Measurements from ENCODE around the gene HOMER1. TPM values are rescaled to one million over a fixed set of nuclear protein-coding genes. Genes with fewer than 3 reads are reported as not detected.
A peak's percentile ranks its signal among the peaks of the same experiment; 100 is the strongest.

HOMER1 gene
- total RNA-seq, 1 experiment from 2014 or later, result 17.2 TPM

GRCh38 chr5:79333852-79334557 is 179.9 kb downstream of the HOMER1 start:
- no peak for TF ChIP-seq CTCF (IDR thresholded peaks at IDR 0.05; ENCODE audit: unreplicated experiment)
- DNase-seq (ENCODE audit: unreplicated experiment), result no peak
- Mint-ChIP-seq H3K27me3 (ENCODE audit: insufficient read depth, unreplicated experiment) (no peaks in the 10 kb centered on the region), H3K9me3 (ENCODE audit: unreplicated experiment) (peaks cover 7% of the 10 kb centered on the region), H3K27ac (ENCODE audit: low read depth, unreplicated experiment) (no peak overlapping the region), H3K36me3 (ENCODE audit: insufficient read depth, unreplicated experiment) (peaks cover 18% of the 10 kb centered on the region), H3K4me3 (ENCODE audit: unreplicated experiment) (no peak overlapping the region), H3K4me1 (ENCODE audit: insufficient read depth, unreplicated experiment) (no peaks in the 10 kb centered on the region)
- no TSS peak for BruUV-seq (replicated peaks)
- CTCF ChIA-PET, result interaction anchor here (0.9 kb wide), 1 partner anchor 201 kb away, joined by 3 read pairs; no protein-coding TSS in a partner anchor
- intact Hi-C loops (cut with micrococcal nuclease), result no loop called here
- POLR2A ChIA-PET, result no interaction called here

- TF ChIP-seq CTCF (IDR thresholded peaks at IDR 0.05; ENCODE audit: unreplicated experiment), result no peak
- BruUV-seq (replicated peaks), result no TSS peak
- ChIA-PET POLR2A (interaction anchor here (0.6 kb wide), 1 partner anchor 521 kb away, joined by 3 read pairs; no protein-coding TSS in a partner anchor), CTCF (interaction anchor here (0.6 kb wide), 1 partner anchor 1467 kb away, joined by 3 read pairs; no protein-coding TSS in a partner anchor)
- Mint-ChIP-seq H3K27ac (ENCODE audit: low read depth, unreplicated experiment) (no peak overlapping the region), H3K27me3 (ENCODE audit: insufficient read depth, unreplicated experiment) (no peaks in the 10 kb centered on the region), H3K4me1 (ENCODE audit: insufficient read depth, unreplicated experiment) (no peaks in the 10 kb centered on the region), H3K9me3 (ENCODE audit: unreplicated experiment) (no peaks in the 10 kb centered on the region), H3K4me3 (ENCODE audit: unreplicated experiment) (no peak overlapping the region), H3K36me3 (ENCODE audit: insufficient read depth, unreplicated experiment) (peaks cover 20% of the 10 kb centered on the region)
- intact Hi-C loops (cut with micrococcal nuclease), result no loop called here
- DNase-seq (ENCODE audit: unreplicated experiment), result peak; percentile 8
These were observed 183.9 kb downstream of the HOMER1 start for GRCh38 chr5:79330071-79330470.

GRCh38 chr5:79329453-79329852 is 184.5 kb downstream of the HOMER1 start:
- no TSS peak for BruUV-seq (replicated peaks)
- intact Hi-C loops (cut with micrococcal nuclease), result no loop called here
- H3K27me3 Mint-ChIP-seq (ENCODE audit: insufficient read depth, unreplicated experiment), result no peaks in the 10 kb centered on the region

More at GRCh38 chr5:79329453-79329852, 184.5 kb downstream of the HOMER1 start:
- no peak for TF ChIP-seq CTCF (IDR thresholded peaks at IDR 0.05; ENCODE audit: unreplicated experiment)
- DNase-seq (ENCODE audit: unreplicated experiment), result no peak
- Mint-ChIP-seq H3K4me3 (ENCODE audit: unreplicated experiment) (no peak overlapping the region), H3K4me1 (ENCODE audit: insufficient read depth, unreplicated experiment) (no peaks in the 10 kb centered on the region), H3K9me3 (ENCODE audit: unreplicated experiment) (no peaks in the 10 kb centered on the region), H3K27ac (ENCODE audit: low read depth, unreplicated experiment) (no peak overlapping the region), H3K36me3 (ENCODE audit: insufficient read depth, unreplicated experiment) (peaks cover 20% of the 10 kb centered on the region)
- POLR2A ChIA-PET, result interaction anchor here (0.6 kb wide), 1 partner anchor 521 kb away, joined by 3 read pairs; no protein-coding TSS in a partner anchor
- CTCF ChIA-PET, result no interaction called here

Other genes with a start within 250 kb of the HOMER1 start
- gene TENT2, start 98.3 kb upstream of the HOMER1 start, total RNA-seq (2022), result 66.7 and 72.4 TPM in 2 replicates
- gene CMYA5, start 175.7 kb upstream of the HOMER1 start, total RNA-seq (2022), result 0.37 and 0.61 TPM in 2 replicates

Data from MCF 10A (cell line).